Keratinocyte (primary cell): Measurements from ENCODE around the gene HDDC2. TPM values are rescaled to one million over a fixed set of nuclear protein-coding genes. Genes with fewer than 3 reads are reported as not detected.

Source experiments
- DNase-seq: peaks from one replicate; pipeline ENCODE4 v3.0.0-alpha.2; 2011; ENCODE audit warnings: low read depth, missing footprints, low spot score
- FAIRE-seq: peaks from 2 replicates; lab custom pipeline; 2011; peaks lifted over from hg19 to GRCh38; lab: Jason Lieb, UNC
- H2AFZ ChIP-seq: 2 replicates; pipeline ENCODE4 v1.6.0; 2012; ENCODE audit warnings: low read length, control low read depth, inconsistent platforms; ENCODE audit not compliant: control insufficient read depth
- H3K27ac ChIP-seq: 2 replicates; pipeline ENCODE4 v1.5.1; 2011; ENCODE audit warnings: low read length; ENCODE audit not compliant: control insufficient read depth, insufficient read depth
- H3K27me3 ChIP-seq: 3 replicates; pipeline ENCODE4 v1.6.0; 2011; ENCODE audit warnings: low read length; ENCODE audit not compliant: control insufficient read depth, insufficient read depth; ENCODE audit errors: extremely low read depth
- H3K36me3 ChIP-seq, 2 experiments: 2 replicates in 1 of 2; 3 replicates in 1 of 2; pipeline ENCODE4 v1.5.1; 2011; ENCODE audit warnings: low read length in 2 of 2, mild to moderate bottlenecking in 1 of 2; ENCODE audit not compliant: control insufficient read depth in 2 of 2, insufficient read depth in 2 of 2; ENCODE audit errors: extremely low read depth in 1 of 2
- H3K4me1 ChIP-seq: 3 replicates; pipeline ENCODE4 v1.5.1; 2011; ENCODE audit warnings: low read length; ENCODE audit not compliant: control insufficient read depth, insufficient read depth; ENCODE audit errors: extremely low read depth
- H3K4me2 ChIP-seq: 3 replicates; pipeline ENCODE4 v1.6.0; 2011; ENCODE audit warnings: low read depth, low read length; ENCODE audit not compliant: control insufficient read depth, insufficient read depth; ENCODE audit errors: extremely low read depth
- H3K4me3 ChIP-seq, 3 experiments: fragments of 200-600 bp in 1 of 3; sonication (generic) in 1 of 3; 2 replicates in 2 of 3; 3 replicates in 1 of 3; pipeline ENCODE4 v1.5.1; 2011 to 2016; ENCODE audit warnings: low read length in 3 of 3, mild to moderate bottlenecking in 3 of 3, control low read depth in 2 of 3, inconsistent platforms in 1 of 3, low read depth in 1 of 3, mixed read lengths in 1 of 3, mixed run types in 1 of 3, moderate library complexity in 1 of 3; ENCODE audit not compliant: control insufficient read depth in 2 of 3, insufficient read depth in 2 of 3; ENCODE audit errors: extremely low read depth in 1 of 3
- H3K79me2 ChIP-seq: 2 replicates; pipeline ENCODE4 v1.6.0; 2012; ENCODE audit warnings: low read length; ENCODE audit not compliant: control insufficient read depth, insufficient read depth
- H3K9ac ChIP-seq: 3 replicates; pipeline ENCODE4 v1.6.0; 2011; ENCODE audit warnings: low read length; ENCODE audit not compliant: control insufficient read depth, insufficient read depth; ENCODE audit errors: extremely low read depth
- H3K9me1 ChIP-seq: 3 replicates; pipeline ENCODE4 v1.6.0; 2011; ENCODE audit warnings: low read length; ENCODE audit not compliant: control insufficient read depth, insufficient read depth; ENCODE audit errors: extremely low read depth
- H3K9me3 ChIP-seq: 2 replicates; pipeline ENCODE4 v1.5.1; 2012; ENCODE audit warnings: low read depth, low read length; ENCODE audit not compliant: control insufficient read depth
- H4K20me1 ChIP-seq: 3 replicates; pipeline ENCODE4 v1.6.0; 2011; ENCODE audit warnings: low read length; ENCODE audit not compliant: control insufficient read depth, insufficient read depth; ENCODE audit errors: extremely low read depth
- CTCF ChIP-seq, 3 experiments: IDR thresholded peaks in 1 of 3; conservative IDR thresholded peaks in 1 of 3; optimal IDR thresholded peaks in 1 of 3; 2 replicates in 2 of 3; 3 replicates in 1 of 3; pipeline versions ENCODE3 to v1.5.1; 2011; ENCODE audit warnings: low read length in 3 of 3, mild to moderate bottlenecking in 3 of 3, moderate library complexity in 2 of 3, control low read depth in 1 of 3, inconsistent platforms in 1 of 3; ENCODE audit not compliant: insufficient read depth in 2 of 3; ENCODE audit errors: extremely low read depth in 1 of 3
- EZH2 ChIP-seq: IDR thresholded peaks from one replicate; pipeline ENCODE4 v1.6.1; 2012; ENCODE audit warnings: inconsistent platforms, mild to moderate bottlenecking, low read length, moderate library complexity
- dilution Hi-C: fragments of 300-500 bp; cut with MboI; formaldehyde crosslinking; loops from one replicate; pipeline ENCODE4 v1.7.0; 2020; ENCODE audit warnings: low sequenced_read_pairs; ENCODE audit not compliant: extremely low pct_ligation_motif_present
- polyA plus RNA-seq, 5 experiments: library from polyadenylated mRNA; depleted of rRNA in 3 of 5; stranded (reverse) in 3 of 5; stranded (forward) in 1 of 5; unstranded in 1 of 5; fragments of >200 nt; gene quantifications; 1 replicate in 1 of 5; 2 replicates in 3 of 5; 3 replicates in 1 of 5; pipeline versions ENCODE4 v1.2.1 to v1.2.3, GENCODE V29; 2011 to 2012; ENCODE audit warnings: missing spikeins in 2 of 5, low read depth in 1 of 5, low replicate concordance in 1 of 5

HDDC2 gene
- polyA plus RNA-seq, 1 donor (not counting 4 experiments of a cell fraction or from before 2014, with no cell fraction given) = 75.8 TPM

DNA sequence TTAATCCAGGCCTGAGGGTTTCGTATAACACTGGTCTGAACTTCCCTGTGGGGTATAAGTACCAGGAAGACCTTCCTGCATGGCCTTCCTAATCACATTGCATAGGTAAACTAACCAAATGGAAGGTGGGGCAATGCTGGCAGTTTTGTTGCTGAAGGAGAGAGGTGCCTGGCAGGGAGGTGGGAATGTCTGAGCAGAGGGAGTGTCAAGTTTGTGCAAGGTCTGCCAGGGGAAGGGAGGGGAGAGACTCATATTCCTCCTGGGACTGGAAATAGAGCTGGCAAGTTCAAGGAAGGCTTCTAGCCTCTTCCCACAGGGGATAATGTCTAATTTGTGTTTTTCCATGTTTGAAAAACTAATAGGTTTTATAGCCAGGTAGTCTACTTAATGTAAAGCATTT lies 70.6 kb downstream of the HDDC2 start:
- H3K27ac ChIP-seq = no peak overlapping the region
- H3K4me1 ChIP-seq = peaks cover 14% of the 10 kb centered on the region
- no peaks in the 10 kb centered on the region for H3K36me3 ChIP-seq
- H3K27me3 ChIP-seq = no peaks in the 10 kb centered on the region
- no peak overlapping the region for H3K4me2 ChIP-seq
- no peak for FAIRE-seq
- H3K9ac ChIP-seq = no peak overlapping the region
- H3K79me2 ChIP-seq = no peaks in the 10 kb centered on the region
- H4K20me1 ChIP-seq = no peaks in the 10 kb centered on the region
- TF ChIP-seq CTCF (optimal IDR thresholded peaks at IDR 0.05 in 1 of 3, IDR thresholded peaks at IDR 0.05 in 1 of 3, conservative IDR thresholded peaks at IDR 0.05 in 1 of 3; ENCODE audit: extremely low read depth in 1 of 3, insufficient read depth in 2 of 3, low read length in 3 of 3) = no peak
- no peak for TF ChIP-seq EZH2
- no peaks in the 10 kb centered on the region for H3K9me1 ChIP-seq
- H2AFZ ChIP-seq = no peak overlapping the region
- H3K9me3 ChIP-seq = no peaks in the 10 kb centered on the region
- no peak for DNase-seq
- no peak overlapping the region for H3K4me3 ChIP-seq
- dilution Hi-C loops = no loop called here

DNA sequence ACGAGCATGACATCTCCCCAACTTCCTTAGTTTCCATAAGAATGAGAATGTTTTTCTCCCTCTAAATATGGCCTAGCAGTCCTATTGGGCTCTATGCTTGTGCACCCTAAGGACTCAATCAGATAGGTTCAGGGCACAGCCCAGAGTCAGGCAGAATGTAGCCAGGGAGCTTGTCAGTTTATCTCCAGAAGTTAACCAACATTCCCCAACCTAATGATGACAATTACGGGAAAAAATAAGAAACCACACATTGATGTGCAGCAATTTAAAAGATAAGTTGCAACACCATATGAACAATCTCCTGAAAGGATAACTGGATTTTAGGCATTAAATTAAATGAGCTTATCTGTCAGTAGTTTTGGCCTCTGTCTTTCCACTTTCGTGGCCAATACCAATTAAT lies 71.1 kb downstream of the HDDC2 start:
- no peaks in the 10 kb centered on the region for H3K27me3 ChIP-seq
- no peaks in the 10 kb centered on the region for H3K36me3 ChIP-seq
- H4K20me1 ChIP-seq = no peaks in the 10 kb centered on the region
- no peak overlapping the region for H3K27ac ChIP-seq
- H3K79me2 ChIP-seq = no peaks in the 10 kb centered on the region
- TF ChIP-seq CTCF (optimal IDR thresholded peaks at IDR 0.05 in 1 of 3, IDR thresholded peaks at IDR 0.05 in 1 of 3, conservative IDR thresholded peaks at IDR 0.05 in 1 of 3; ENCODE audit: extremely low read depth in 1 of 3, insufficient read depth in 2 of 3, low read length in 3 of 3) (no peak), EZH2 (no peak)
- no peak overlapping the region for H3K4me2 ChIP-seq
- H2AFZ ChIP-seq = no peak overlapping the region
- H3K9me3 ChIP-seq = no peaks in the 10 kb centered on the region
- no peak overlapping the region for H3K4me3 ChIP-seq
- no peak overlapping the region for H3K9ac ChIP-seq
- FAIRE-seq (no peak), DNase-seq (no peak)
- H3K9me1 ChIP-seq = no peaks in the 10 kb centered on the region
- peaks cover 14% of the 10 kb centered on the region for H3K4me1 ChIP-seq
- dilution Hi-C loops = no loop called here
